LNCaP clone FGC (cell line): Measurements from ENCODE around the gene GLIS1.

Source experiments
- DNase-seq: peaks from one replicate; pipeline ENCODE4 v3.0.0-alpha.2; 2011; ENCODE audit warnings: low read depth
- H3K4me3 ChIP-seq: 2 replicates; pipeline ENCODE4 v1.5.1; 2011; ENCODE audit warnings: mild to moderate bottlenecking, low read depth, low read length, control low read depth
- TF ChIP-seq, protein P1 (sequence below): IDR thresholded peaks from 2 replicates; pipeline ENCODE4 v1.5.1; 2012; ENCODE audit warnings: mild to moderate bottlenecking; ENCODE audit not compliant: control insufficient read depth, insufficient read depth; ENCODE audit errors: extremely low read depth

GLIS1 gene

GRCh38 chr1:53574621-53575020, 164.3 kb downstream of the GLIS1 start:
- DNase-seq, result no peak
- TF ChIP-seq, protein P1, sequence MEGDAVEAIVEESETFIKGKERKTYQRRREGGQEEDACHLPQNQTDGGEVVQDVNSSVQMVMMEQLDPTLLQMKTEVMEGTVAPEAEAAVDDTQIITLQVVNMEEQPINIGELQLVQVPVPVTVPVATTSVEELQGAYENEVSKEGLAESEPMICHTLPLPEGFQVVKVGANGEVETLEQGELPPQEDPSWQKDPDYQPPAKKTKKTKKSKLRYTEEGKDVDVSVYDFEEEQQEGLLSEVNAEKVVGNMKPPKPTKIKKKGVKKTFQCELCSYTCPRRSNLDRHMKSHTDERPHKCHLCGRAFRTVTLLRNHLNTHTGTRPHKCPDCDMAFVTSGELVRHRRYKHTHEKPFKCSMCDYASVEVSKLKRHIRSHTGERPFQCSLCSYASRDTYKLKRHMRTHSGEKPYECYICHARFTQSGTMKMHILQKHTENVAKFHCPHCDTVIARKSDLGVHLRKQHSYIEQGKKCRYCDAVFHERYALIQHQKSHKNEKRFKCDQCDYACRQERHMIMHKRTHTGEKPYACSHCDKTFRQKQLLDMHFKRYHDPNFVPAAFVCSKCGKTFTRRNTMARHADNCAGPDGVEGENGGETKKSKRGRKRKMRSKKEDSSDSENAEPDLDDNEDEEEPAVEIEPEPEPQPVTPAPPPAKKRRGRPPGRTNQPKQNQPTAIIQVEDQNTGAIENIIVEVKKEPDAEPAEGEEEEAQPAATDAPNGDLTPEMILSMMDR, result no peak

GRCh38 chr1:53573931-53574330, 165.0 kb downstream of the GLIS1 start:
- H3K4me3 ChIP-seq, result no peak overlapping the region
- TF ChIP-seq, protein P1, result no peak
- DNase-seq, result no peak

More at GRCh38 chr1:53574621-53575020, 164.3 kb downstream of the GLIS1 start:
- H3K4me3 ChIP-seq, result no peak overlapping the region

DNA sequence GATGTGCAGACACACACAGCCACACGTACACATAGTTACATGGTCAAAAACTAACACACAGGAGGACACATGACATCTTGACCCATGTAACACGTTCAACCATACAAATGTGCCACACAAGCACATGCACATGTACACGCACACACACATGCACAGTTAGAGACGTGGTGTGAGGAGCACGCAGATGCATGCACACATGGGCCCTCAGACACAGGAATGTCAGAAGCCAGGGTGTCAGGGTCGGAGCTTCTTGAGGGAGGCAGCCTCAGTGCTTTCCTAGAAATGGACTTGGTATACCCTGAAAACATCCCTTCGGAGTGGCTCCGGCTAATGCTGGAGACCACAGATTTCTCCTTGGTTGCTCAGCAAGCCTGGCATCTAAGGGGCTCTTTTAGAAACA, 165.4 kb downstream of the GLIS1 start:
- TF ChIP-seq, protein P1, result no peak
- no peak overlapping the region for H3K4me3 ChIP-seq
- DNase-seq, result no peak

GRCh38 chr1:53572815-53573173, 166.2 kb downstream of the GLIS1 start:
- TF ChIP-seq, protein P1, result no peak
- DNase-seq, result peak; percentile 44
- H3K4me3 ChIP-seq, result no peak overlapping the region

DNA sequence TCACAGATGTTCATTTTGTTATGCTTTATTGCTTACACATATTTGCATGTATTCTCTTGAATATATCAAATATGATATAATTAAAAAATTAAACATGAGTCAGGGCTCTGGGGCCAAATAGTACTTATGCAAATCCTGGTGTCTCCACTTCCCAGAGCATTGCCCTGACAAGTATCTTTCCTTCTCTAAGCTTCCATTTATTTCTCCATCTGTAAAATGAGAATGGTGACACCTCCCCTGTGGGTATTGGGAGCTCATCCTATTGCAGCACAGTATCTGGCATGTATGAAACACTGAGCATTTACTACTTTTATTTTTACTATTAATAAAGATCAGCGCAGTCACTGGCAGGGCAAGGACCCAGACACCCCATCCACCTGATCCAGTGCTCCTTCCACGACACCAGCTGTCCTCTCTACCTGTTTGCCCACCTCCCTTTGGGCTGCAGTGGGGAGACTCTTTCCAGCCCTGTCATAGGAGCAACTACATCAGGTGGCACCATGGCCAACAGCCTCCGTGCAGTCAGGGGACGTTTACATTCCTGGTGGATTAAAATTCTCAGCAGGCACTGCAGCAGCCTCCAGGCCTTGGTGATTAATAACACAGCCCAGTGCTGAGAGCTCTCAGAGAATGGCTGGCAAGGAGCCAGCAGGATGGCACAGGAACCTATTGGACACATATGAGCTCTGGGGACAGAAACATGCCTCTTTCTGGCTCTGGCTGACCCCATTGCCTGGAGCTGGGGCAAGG, 166.7 kb downstream of the GLIS1 start:
- TF ChIP-seq, protein P1, result no peak
- no peak overlapping the region for H3K4me3 ChIP-seq
- DNase-seq, result peak; percentile 42

DNA sequence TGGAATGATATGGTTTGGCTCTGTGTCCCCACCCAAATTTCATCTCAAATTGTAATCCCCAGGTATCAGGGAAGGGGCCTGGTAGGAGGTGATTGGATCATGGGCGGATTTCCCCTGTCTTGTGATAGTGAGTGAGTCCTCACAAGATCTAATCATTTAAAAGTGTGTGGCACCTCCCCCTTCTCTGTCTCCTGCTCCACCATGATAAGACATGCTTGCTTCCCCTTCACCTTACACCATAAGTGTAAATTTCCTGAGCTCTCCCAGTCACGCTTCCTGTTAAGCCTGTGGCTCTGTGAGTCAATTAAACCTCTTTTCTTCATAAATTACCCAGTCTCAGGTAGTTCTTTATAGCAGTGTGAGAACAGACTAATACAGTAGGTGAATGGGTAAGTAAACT, 170.4 kb downstream of the GLIS1 start:
- no peak overlapping the region for H3K4me3 ChIP-seq
- DNase-seq, result no peak
- TF ChIP-seq, protein P1, result no peak

DNA sequence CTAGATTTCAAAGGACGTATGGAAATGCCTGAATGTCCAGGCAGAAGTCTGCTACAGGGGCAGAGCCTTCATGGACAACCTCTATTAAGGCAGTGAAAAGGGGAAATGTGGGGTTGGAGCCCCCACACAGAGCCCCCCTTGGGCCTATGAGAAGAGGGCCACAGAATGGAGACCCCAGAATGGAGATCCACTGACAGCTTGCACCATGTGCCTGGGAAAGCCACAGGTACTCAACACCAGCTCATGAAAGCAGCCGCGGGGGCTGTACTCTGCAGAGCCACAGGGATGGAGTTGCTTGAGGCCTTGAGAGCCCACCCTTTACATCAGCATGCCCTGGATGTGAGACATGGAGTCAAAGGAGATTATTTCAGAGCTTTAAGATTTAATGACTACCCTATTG, 171.1 kb downstream of the GLIS1 start:
- no peak for DNase-seq
- TF ChIP-seq, protein P1, result no peak
- no peak overlapping the region for H3K4me3 ChIP-seq
